A673 (cell line): Measurements from ENCODE around the gene SPG11. TPM values are rescaled to one million over a fixed set of nuclear protein-coding genes. Genes with fewer than 3 reads are reported as not detected.

Source experiments
- BruUV-seq: library from RNA; stranded (reverse); fragments of 400-500 nt; replicated peaks from 2 replicates; lab custom pipeline; 2021; lab: Mats Ljungman, UMichigan
- CTCF ChIA-PET: fragments of 300-600 bp; sonication (Branson Sonifier 250); formaldehyde crosslinking; loops from one replicate; lab custom pipeline; 2022; ENCODE audit warnings: antibody characterized with exemption; lab: Charles Lee
- POLR2A ChIA-PET: fragments of 300-600 bp; sonication (Branson Sonifier 250); formaldehyde crosslinking; loops from one replicate; lab custom pipeline; 2022; ENCODE audit warnings: antibody characterized with exemption; ENCODE audit not compliant: low non-redundant PET; lab: Charles Lee
- DNase-seq: peaks from one replicate; pipeline ENCODE4 v3.0.0-alpha.2; 2015; ENCODE audit warnings: low spot score
- H3K27ac ChIP-seq: fragments of 200-600 bp; sonication (generic); 2 replicates; pipeline ENCODE4 v1.5.1; 2016; ENCODE audit warnings: mixed run types, low read depth, mild to moderate bottlenecking, mixed read lengths, antibody characterized with exemption, low read length; ENCODE audit not compliant: poor library complexity, severe bottlenecking
- H3K27me3 ChIP-seq: fragments of 200-600 bp; sonication (generic); replicated peaks from 2 replicates; pipeline ENCODE4 v1.6.1; 2017; ENCODE audit warnings: mixed run types, low read depth, mild to moderate bottlenecking, mixed read lengths, antibody characterized with exemption, low read length; ENCODE audit not compliant: insufficient read depth, poor library complexity
- H3K36me3 ChIP-seq: fragments of 200-600 bp; sonication (generic); 2 replicates; pipeline ENCODE4 v1.6.1; 2016; ENCODE audit warnings: mixed run types, mild to moderate bottlenecking, mixed read lengths, antibody characterized with exemption, low read length; ENCODE audit not compliant: insufficient read depth, poor library complexity, severe bottlenecking
- H3K4me1 ChIP-seq: fragments of 200-600 bp; sonication (generic); 2 replicates; pipeline ENCODE4 v1.6.1; 2017; ENCODE audit warnings: mixed run types, mild to moderate bottlenecking, mixed read lengths, antibody characterized with exemption, low read length; ENCODE audit not compliant: insufficient read depth, poor library complexity, severe bottlenecking
- H3K4me3 ChIP-seq: fragments of 200-600 bp; sonication (generic); 2 replicates; pipeline ENCODE4 v1.5.1; 2016; ENCODE audit warnings: low read depth, mixed run types, mild to moderate bottlenecking, mixed read lengths, low read length; ENCODE audit not compliant: poor library complexity, severe bottlenecking
- H3K9me3 ChIP-seq: fragments of 200-600 bp; sonication (generic); 2 replicates; pipeline ENCODE4 v1.6.1; 2016; ENCODE audit warnings: mixed run types, low read depth, mild to moderate bottlenecking, mixed read lengths, antibody characterized with exemption, low read length; ENCODE audit not compliant: poor library complexity, severe bottlenecking
- EZH2 ChIP-seq: fragments of 200-600 bp; sonication (generic); IDR thresholded peaks from 2 replicates; pipeline ENCODE4 v1.6.1; 2017; ENCODE audit warnings: borderline replicate concordance, low read depth, mild to moderate bottlenecking, mixed read lengths, antibody characterized with exemption, low read length; ENCODE audit not compliant: poor library complexity, severe bottlenecking
- intact Hi-C: fragments of 100-400 bp; cut with micrococcal nuclease; formaldehyde crosslinking; loops from one replicate; pipeline ENCODE4 v1.10.0; 2022; ENCODE audit not compliant: unreplicated experiment
- total RNA-seq: library from RNA; stranded (reverse); gene quantifications from 2 replicates; pipeline ENCODE4 v1.2.3, GENCODE V29; 2021
- TF ChIP-seq, protein P1 (sequence below): fragments of 300-800, 200-600 bp; sonication (generic); conservative IDR thresholded peaks from 2 replicates; pipeline ENCODE4 v1.5.1; 2017; ENCODE audit warnings: low read depth, mild to moderate bottlenecking, antibody characterized with exemption, low read length, moderate library complexity, mixed read lengths

Gene SPG11
- total RNA-seq, 1 experiment from 2014 or later: 55.4 TPM

DNA sequence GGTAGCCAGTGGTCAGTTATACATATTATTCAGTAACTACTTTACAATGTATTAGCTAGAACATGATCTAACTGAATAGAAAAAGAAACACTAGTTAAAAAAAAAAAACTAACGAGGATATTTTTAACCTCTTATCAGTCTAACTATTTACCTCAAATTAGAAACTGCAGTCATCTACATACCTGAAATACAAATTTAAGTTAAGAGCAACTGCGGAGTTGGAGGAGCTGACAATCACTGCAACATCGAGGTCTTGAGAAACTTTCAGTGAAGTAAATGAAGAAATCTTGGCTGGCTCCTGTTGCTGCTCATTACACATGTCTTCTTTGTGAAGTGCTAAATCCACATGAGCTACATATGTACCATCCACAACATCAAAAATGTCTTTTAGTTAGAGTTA is 6.5 kb downstream of the SPG11 start:
- no peak for DNase-seq
- ChIA-PET POLR2A (no interaction called here), CTCF (no interaction called here)
- intact Hi-C loops: no loop called here
- H3K27ac ChIP-seq: no peak overlapping the region
- peaks cover 13% of the 10 kb centered on the region for H3K4me1 ChIP-seq
- no peaks in the 10 kb centered on the region for H3K9me3 ChIP-seq
- H3K27me3 ChIP-seq: no peaks in the 10 kb centered on the region
- H3K4me3 ChIP-seq: no peak overlapping the region
- TF ChIP-seq EZH2: no peak
- TF ChIP-seq, protein P1, sequence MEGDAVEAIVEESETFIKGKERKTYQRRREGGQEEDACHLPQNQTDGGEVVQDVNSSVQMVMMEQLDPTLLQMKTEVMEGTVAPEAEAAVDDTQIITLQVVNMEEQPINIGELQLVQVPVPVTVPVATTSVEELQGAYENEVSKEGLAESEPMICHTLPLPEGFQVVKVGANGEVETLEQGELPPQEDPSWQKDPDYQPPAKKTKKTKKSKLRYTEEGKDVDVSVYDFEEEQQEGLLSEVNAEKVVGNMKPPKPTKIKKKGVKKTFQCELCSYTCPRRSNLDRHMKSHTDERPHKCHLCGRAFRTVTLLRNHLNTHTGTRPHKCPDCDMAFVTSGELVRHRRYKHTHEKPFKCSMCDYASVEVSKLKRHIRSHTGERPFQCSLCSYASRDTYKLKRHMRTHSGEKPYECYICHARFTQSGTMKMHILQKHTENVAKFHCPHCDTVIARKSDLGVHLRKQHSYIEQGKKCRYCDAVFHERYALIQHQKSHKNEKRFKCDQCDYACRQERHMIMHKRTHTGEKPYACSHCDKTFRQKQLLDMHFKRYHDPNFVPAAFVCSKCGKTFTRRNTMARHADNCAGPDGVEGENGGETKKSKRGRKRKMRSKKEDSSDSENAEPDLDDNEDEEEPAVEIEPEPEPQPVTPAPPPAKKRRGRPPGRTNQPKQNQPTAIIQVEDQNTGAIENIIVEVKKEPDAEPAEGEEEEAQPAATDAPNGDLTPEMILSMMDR: no peak
- BruUV-seq: no TSS peak
- peaks cover 58% of the 10 kb centered on the region for H3K36me3 ChIP-seq

DNA sequence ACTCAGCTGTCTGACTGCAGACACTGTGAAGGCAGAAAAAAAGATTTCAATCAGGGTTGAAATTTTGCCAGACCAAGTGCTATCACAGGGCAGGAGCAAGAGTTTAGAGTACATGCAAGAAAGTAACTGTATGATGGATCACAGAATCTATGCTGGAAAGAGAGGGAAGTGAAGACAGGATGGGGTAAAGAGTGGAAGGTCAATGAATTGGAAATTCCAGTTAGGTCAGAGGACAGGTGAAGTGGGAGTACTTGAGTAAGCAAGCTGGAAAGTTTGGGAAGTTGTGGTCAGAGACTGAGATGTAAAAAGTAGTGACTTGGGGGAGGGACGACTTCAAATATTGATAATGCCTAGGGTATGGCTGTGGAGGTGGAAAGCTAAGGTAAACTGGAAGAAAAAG is 7.2 kb downstream of the SPG11 start:
- Histone ChIP-seq H3K4me1 (peaks cover 8% of the 10 kb centered on the region), H3K9me3 (no peaks in the 10 kb centered on the region), H3K4me3 (no peak overlapping the region), H3K36me3 (peaks cover 64% of the 10 kb centered on the region), H3K27me3 (no peaks in the 10 kb centered on the region), H3K27ac (no peak overlapping the region)
- intact Hi-C loops: no loop called here
- BruUV-seq: no TSS peak
- TF ChIP-seq EZH2: no peak
- TF ChIP-seq, protein P1: no peak
- ChIA-PET CTCF (no interaction called here), POLR2A (no interaction called here)
- DNase-seq: no peak

DNA sequence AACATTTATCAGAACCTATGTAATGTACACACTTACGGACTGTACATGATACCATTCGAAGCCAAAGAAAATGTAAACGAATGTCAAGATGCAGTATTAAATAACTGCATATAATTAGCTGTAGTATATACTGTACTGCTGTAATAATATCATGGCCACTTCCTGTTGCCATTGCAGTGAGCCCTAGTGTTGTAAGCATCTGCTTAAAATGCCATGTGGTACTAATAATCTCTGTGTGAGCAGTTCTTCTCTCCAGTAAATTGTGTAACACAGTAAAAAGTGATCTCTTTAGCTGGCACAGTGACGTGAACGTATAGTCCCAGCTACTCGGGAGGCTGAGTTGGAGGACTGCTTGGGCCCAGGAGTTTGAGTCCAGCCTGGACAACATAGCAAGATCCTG is 8.6 kb downstream of the SPG11 start:
- H3K27ac ChIP-seq: no peak overlapping the region
- no peaks in the 10 kb centered on the region for H3K27me3 ChIP-seq
- CTCF ChIA-PET: no interaction called here
- no TSS peak for BruUV-seq
- no peaks in the 10 kb centered on the region for H3K9me3 ChIP-seq
- intact Hi-C loops: no loop called here
- peak; percentile 44 for DNase-seq
- POLR2A ChIA-PET: interaction anchor here (0.7 kb wide), 1 partner anchor 138 kb away, joined by 5 read pairs; no protein-coding TSS in a partner anchor
- no peak overlapping the region for H3K4me3 ChIP-seq
- H3K4me1 ChIP-seq: peaks cover 8% of the 10 kb centered on the region
- TF ChIP-seq EZH2: no peak
- TF ChIP-seq, protein P1: no peak
- H3K36me3 ChIP-seq: peaks cover 72% of the 10 kb centered on the region
